GM19099 (cell line): ENCODE results near the gene PDLIM5.

ENCODE experiments used
- POLR2A ChIP-seq: IDR thresholded peaks from 3 replicates; pipeline ENCODE4 v1.6.1; 2011; ENCODE audit warnings: low read depth; ENCODE audit not compliant: insufficient read length; ENCODE audit errors: extremely low read depth

PDLIM5 gene

DNA sequence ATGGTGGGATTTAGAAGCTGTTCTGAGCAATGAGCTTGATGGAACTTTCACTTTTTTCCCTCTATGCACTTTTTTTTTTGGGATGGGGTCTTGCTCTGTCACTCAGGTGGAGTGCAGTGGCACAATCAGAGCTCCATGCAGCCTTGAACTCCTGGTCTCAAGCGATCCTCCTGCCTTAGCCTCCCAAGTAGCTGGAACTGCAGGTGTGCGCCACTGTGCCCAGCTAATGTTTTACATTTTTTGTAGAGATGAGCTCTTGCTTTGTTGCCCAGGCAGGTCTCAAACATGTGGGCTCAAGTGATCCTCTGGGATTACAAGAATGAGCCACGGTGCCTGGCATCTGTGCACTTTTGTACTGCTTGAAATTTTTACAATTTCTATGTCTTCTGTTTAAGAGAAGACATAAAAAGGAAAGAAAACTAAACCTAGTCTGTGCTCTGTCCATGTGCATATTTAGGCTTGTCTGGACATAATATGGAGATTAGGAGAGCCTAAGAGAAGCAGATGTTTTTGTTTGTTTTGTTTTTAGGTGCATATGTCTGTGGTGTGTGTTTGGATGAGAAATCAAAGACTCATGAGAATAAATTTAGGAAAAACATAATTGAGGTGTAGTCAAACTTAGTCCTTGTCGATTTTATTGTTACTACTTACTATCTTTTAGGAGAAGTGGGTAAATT is 16.5 kb downstream of the PDLIM5 start:
- TF ChIP-seq POLR2A: no peak

DNA sequence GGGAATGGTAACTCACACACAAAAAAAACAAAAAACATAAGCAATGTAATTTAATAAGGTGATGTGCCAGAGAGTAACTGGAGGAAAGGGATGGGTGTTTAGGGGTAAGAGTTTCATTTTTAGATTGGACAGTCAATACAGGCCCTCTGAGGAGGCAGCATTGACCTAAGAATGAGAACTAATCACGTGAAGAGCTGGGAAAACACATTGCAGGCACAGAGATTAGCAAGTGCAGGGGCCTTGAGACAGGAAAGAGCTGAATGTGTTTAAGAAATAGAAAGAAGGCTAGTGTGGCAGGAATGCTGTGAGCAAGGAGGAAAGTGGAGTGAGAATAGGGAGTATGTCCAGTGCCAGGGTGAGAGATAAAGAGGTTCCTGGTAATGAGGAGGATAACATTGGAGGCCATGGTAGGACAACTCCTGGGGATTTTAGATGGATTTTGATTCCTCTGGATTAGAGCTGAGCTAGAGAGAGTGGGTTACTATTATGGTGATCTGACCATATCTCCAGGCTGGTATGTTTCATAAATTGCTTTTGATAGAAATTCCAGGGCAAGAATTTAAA is 17.6 kb downstream of the PDLIM5 start:
- TF ChIP-seq POLR2A: no peak

DNA sequence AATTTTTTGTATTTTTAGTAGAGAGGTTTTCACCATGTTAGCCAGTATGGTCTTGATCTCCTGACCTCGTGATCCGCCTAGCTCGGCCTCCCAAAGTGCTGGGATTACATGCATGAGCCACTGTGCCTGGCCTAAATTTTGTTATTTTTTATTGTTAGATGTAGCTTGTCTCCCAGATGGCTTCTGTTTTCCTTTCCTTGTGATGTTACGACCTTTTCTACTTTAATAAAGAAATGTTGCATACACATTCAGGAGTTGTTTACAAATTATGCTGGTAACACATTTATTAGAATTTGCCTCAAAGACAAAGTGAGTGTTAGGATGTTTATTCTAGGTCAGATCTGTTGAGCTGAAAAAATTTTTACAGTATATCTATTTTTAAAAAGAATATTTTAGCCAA is 18.4 kb downstream of the PDLIM5 start:
- TF ChIP-seq POLR2A: no peak

DNA sequence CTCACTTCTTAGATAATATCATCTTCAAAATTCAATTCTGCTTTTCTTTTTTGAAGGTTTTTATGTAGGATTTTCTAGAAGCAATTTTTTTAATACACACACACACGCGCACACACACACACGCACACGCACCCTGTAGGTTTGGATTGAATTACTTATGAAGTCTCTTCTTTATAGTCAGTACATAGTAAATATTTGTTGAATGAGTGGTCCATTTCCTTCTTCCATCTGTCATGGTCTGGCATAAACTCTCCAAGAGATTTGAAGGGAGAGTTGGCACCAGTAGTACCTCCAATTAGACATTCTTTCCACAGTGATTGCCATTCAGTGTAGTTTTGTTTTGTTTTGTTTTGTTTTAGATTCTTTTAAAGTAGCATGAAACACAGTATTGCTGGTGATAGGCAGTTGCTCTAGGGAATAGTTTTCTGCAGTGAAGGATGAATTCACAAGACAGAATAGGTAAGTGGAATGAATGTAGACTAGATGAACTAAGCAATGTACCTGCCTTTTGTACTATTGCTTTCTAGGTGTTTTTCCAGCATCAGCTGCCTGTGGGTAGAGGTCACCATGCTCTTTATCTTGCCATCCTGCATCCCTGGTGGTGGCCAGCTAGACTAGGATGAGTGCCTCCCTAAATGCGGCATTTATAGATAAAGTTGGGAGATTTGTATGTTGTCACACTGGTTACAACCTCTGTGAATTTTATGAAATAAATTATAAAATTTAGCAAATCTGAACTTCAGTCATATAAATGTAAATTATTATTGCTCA is 20.5 kb downstream of the PDLIM5 start:
- no peak for TF ChIP-seq POLR2A

DNA sequence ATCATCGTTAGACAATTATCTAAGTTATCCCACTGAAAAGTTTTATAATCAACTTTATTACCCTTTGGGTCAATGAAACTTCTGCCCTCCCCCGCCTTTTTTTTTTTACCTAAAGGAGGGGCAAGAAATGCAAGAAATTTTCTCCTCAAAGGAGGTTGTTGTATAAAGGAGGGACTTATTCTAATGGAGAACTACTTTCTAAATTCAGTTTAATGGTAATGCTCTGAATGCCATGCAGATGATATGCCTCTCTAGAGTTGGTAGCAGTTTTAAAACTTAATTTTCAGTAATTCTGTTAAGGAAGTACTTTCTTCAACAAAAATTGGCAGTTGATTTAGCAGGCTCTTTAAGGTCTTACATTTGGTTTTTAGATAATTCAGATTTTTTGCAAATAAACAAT is 23.3 kb downstream of the PDLIM5 start:
- TF ChIP-seq POLR2A: no peak

DNA sequence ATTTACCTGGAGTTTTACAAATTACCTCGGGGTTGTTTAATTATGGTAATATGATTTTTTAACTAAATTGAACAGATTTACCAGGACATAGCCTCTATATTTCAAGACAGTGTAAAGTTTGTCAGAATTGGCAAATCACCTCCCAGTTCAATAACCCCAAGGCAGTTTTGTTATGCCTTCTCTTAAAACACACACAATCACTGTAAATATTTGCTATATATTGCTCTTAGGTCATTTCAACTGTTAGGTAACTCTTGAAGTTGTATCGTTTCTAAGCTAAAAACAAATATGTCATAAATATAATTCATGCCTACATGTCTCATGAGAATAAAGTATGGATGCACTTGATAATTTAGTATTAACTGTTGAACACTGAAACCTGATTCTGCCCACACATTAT is 24.1 kb downstream of the PDLIM5 start:
- no peak for TF ChIP-seq POLR2A

DNA sequence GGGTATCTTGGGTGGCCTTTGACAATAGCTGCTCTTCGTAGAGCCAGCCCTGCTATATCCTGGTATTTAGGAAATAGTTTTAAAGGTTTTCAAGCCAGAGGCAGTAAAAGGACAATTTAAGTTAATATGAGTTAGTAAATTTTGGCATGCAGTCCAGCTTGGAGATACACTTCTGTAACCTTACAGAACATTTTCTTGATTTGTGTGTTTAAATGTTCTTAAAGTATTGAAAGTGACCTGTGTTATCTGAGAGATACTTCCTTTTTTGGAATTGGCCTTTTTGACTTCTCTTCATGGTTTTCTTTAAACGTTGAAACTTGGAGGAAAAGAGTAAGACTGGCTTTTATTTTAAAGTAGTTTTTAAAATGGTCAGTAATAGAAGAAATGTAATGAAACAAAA is 25.5 kb downstream of the PDLIM5 start:
- no peak for TF ChIP-seq POLR2A

DNA sequence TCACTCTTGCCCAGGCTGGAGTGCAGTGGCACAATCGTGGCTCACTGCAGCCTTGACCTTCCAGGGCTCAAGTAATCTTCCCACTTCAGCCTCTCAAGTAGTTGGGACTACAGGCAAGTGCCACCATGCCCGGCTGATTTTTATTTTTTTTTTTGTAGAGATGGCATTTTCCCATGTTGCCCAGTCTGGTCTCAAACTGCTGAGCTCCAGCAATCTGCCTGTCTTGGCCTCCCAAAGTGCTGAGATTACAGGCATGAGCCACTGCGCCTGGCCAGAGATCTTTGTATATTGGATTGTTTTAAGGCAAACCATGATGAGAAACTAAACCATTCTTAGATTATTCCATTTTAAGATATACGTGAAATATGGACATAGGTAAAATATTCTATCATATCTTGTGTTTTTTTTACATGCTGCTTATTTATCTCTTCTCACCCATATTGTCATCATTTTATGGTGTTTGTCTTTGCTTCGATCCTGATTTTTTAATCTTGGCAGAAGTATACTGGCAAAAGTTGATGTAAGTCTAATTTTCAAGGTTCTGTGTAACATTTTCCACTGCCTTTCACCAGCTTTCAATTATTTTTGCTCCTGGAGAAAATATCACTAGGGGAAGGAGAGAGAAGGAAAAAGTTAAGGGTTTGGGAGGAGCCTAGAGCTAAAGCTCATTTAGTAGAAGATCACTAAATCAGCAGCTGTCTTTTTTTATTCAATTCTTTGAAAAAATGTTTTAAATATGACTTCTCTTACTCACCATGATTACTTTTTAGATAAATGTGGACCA is 27.8 kb downstream of the PDLIM5 start:
- TF ChIP-seq POLR2A: no peak

DNA sequence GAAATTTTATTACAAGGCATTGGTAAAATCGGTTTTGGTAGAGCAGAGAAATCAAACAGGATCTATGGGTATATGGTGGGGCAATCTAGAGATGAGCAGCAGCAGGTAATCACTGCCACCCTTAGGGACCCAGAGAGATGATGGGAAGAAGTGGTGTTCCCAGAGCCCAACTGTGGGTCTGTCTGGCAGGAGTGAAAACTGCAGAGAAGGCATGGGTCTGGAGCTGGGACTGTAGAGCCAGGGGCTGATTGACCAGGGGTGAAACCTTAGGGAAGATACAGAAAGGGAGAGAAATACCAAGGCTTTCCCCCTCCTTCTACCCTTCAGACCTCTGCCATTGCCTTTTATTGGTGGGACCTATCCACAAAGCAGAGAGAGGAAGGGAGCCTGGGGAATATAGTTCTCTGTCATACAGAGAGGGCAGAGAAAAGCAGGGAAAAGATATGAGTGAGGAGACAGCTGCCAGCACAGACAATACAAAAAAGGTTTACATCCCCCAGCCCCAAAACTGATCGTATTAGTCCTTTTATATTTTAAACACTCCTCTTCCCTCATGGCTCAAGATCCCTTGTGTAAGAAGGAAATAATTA is 28.7 kb downstream of the PDLIM5 start:
- TF ChIP-seq POLR2A: no peak

DNA sequence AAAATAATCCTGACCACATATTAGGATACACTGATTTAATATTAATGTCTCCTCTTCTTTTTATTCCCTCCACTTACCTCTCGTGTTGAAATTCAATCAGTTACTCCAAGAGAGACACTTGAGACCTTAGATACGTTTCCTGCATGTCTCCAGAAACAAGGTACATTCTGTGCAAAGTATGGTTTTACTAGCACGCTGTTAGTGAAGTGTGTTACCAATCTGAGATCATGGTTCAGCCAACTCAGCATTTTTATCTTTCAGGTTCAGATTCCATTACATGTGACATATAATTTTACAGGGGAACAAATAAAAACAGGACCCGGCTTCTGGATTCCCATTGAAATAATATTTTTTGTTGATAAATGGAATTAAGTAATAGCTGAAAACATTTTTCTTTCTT is 32.2 kb downstream of the PDLIM5 start:
- TF ChIP-seq POLR2A: no peak

DNA sequence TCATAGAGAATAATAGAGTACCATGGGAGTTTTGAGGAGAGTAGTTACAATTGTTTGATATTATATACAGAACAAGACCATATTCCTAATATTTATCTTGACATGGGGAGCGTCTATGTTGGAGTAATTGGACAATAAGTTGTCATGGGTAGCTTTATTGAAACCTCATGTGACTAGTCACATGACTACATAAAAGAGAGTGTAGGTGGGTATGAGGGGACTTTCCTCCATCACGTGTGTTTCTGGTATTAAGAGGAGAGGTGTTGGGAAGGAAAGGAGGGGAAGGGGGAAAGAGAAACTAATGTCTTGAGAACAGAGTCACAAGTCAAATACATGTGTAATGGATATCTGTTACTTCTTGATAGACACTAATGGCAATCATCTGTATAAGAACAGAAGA is 33.1 kb downstream of the PDLIM5 start:
- TF ChIP-seq POLR2A: no peak

DNA sequence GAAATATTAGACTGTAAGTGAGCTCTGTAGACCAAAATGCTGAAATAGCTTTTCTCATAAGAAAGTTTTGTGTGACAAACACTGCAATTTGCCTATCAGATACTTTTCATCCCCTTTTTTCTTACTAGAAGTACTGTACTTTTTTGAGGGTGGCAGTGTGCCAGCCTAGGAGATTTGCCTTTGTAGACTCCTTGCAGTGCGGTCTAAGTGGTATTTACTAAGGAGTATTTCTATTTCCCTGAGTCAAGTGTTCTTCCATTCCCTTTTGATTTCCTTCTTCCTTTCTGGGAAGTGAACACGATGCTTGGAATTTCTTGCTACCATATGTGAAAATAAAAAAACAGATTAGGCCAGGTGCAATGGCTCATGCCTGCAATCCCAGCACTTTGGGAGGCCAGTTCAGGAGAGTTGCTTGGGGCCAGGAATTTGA is 34.6 kb downstream of the PDLIM5 start:
- no peak for TF ChIP-seq POLR2A

DNA sequence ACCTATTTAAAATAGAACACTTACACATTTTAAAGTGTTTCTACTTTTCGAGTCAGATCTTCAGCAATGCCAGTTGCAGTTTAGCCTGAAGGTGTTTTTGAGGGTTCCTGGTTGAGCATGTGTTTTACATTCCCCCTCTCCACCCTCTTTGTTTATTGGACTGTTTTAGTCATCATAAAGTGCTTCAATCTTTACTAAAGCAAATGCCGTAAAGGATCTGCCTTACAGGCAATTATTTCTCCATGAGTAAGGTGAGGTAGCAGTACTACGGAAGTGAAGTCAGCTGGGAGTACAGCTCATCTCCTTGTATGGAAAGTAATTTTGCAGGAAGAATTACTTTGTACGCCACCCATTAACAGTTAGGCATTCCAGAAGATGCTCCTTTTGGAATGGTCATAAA is 36.9 kb downstream of the PDLIM5 start:
- no peak for TF ChIP-seq POLR2A

DNA sequence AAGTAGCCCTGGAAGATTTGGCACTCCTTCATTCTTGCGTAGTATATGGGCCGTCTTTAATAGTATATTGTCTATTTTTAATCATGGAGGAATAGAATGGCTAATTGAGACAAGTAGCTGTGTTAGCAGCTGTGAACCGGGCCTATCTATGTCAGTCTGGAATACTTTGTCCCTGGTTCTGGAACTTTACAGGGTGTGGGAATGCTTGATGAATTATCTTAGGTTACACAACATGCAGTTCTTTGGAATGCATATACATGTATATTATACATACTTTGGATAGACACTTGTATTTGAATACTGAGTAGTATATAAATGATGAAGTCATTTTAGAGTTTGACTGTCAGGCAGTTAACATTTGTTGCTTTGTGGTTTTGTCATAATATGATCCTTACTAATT is 37.4 kb downstream of the PDLIM5 start:
- no peak for TF ChIP-seq POLR2A

DNA sequence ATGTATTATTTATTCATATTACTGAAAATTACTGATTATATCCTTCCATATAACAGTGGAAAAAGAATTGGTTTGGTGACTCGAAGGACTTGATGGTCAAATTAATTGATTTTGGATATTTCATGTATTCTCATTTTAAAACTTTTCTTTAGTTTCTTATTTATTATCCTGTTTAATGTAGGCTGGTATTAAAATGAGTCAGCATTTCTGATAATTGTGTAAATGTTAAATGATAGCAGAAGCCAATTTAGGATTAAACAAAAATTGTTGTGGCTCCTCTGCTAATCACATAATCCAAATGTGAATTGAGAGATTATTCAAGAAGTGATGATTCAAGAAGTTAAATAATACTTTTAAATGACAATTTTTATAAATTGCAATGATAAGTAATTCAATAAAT is 38.7 kb downstream of the PDLIM5 start:
- no peak for TF ChIP-seq POLR2A
